Amniotic epithelial cell (primary cell): ENCODE measurements around the gene METTL14.

ENCODE experiments used
- DNase-seq: peaks from one replicate; pipeline ENCODE4 v3.0.0-alpha.2; 2010; ENCODE audit warnings: low read depth

The METTL14 gene

GRCh38 chr4:118734491-118735205 is 49.5 kb downstream of the METTL14 start:
- DNase-seq = peak; percentile 87

DNA sequence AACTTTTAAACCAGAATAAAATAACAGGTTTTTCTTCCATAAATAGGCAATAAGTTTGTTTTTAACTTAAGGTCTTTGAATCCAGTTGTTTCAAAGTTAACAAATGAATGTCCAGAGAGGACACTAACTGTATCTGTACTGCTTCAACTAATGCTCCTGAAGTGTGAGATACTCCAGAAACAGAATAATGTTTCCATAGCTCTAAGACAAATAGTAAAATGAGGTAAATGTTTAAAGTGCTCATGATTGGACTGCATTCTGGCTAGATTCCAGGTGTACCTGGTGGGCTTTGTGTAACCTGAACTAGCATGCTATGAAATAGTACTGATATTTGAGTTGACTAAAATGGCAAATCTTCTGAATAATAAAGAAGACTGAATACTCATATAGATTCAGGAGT is 51.7 kb downstream of the METTL14 start:
- DNase-seq = no peak

DNA sequence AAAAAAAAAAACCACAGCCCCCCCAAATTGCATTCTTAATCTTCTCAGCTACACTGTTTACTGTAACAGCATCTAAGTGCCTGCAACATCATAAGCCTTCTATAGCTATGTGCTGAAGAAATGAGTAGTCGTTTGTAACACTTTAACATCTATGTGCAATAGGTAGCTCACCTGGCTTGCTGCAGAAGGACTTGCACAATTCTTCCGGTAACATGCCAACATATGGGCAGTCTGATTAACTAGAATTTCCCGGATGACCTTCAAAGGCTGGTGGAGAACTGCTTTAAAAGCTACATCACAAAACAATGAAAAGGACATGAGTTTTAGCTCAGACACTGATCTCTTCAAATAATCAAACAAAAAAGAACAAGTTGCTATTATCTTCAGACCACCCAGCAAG is 52.9 kb downstream of the METTL14 start:
- no peak for DNase-seq

DNA sequence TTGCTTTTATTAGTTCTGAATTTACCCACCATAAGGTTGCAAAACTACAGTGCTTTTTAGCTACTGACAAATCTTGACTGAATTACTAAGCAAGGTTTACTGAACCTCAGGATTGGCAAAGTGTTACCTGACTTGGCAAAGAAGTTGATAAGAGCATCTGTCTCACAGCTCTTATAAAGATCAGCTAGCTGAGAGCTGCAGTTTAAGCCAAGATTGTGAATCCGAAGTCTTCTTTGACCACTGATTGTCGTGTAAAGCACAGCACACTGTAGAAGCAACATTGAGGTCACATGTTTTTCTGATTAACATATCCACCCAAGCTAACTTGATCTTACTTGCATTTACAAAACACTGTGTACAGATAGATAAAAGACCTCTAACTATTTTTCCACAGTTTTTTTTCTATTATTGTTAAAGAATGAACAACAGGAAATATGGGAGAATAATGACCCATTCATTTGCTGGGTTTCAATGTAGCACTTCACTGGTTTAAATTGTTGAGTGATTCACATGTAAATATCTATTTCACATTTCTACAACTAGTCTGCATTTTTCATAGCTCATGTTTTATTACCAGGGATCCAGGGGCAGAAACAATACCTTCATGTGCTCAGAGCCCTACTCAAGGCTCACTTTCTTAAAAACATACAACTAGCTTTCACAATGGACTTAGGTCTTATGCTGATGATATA is 54.0 kb downstream of the METTL14 start:
- DNase-seq = no peak

DNA sequence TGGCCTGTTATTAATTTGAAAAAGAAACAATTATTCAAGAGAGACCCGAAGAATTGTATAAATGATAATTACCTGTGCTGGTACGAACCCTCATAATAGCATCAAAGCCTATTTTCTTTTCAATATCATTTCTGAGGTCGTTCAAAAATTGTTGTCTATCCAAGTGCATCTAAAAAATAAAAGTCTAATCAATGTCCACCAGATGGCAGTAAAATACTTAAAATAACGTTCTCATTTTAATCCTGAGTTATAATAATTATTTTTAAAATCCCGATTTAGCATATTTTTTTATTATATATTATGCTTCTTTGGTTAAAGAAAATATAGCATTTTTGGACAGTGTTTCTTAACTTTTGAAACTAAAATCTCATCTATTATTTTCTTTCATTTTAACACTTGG is 55.7 kb downstream of the METTL14 start:
- DNase-seq = no peak

- DNase-seq = peak; percentile 54
Observed at GRCh38 chr4:118741301-118741855, 56.2 kb downstream of the METTL14 start.

GRCh38 chr4:118742050-118742449 is 56.9 kb downstream of the METTL14 start:
- DNase-seq = peak; percentile 46

DNA sequence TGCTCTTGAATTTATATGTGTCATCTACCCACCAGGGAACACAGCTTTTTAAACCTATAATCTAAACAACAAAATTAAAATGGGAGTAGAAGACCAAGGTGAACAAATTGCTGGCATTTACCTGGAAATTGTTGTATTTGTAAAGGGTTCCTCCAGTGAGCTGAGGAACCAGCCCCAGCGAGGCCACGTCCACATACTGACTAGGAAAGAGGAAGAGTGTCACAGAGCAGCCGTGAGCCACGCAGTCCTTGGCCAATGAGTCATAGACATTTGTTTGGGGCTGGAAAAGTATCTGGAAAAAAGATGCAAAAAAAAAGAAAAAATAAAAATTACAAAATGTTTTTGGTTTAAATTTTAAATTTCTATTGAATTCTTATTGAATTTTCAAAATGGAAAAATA is 58.7 kb downstream of the METTL14 start:
- DNase-seq = no peak

- peak; percentile 90 for DNase-seq
Observed at GRCh38 chr4:118745357-118745756, 60.2 kb downstream of the METTL14 start.

DNA sequence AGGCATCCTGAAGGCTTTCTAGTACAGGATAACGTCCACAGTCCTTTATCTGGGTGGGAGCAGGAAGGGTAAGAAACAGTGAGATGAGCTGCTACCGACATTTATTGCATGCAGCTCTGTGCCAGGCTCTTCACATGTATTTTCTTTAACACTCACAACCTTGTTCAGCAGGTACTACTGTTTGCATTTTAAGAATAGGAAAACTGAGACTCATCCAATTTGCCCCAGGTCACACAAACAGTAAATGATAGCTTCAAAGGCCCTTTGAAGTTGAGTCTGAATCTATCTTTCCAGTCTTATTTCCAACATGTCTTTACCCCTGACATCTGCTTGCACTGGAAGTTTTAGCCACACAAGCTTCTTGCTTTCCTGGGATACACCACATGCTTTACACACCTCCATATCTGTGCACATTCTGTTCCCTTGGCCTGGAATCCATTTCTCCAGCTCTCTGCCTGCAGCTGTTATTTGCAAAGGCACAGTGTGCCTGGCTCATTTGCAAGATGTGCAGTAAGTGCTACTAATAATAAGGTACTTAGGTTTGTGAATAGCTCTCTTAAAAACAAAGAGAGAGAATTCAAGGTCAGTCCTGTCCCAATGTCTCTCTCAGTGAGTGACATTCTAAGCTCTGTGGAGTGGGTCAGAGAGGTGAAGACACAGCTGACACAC is 61.2 kb downstream of the METTL14 start:
- no peak for DNase-seq

GRCh38 chr4:118749347-118749988 is 64.3 kb downstream of the METTL14 start:
- no peak for DNase-seq

DNA sequence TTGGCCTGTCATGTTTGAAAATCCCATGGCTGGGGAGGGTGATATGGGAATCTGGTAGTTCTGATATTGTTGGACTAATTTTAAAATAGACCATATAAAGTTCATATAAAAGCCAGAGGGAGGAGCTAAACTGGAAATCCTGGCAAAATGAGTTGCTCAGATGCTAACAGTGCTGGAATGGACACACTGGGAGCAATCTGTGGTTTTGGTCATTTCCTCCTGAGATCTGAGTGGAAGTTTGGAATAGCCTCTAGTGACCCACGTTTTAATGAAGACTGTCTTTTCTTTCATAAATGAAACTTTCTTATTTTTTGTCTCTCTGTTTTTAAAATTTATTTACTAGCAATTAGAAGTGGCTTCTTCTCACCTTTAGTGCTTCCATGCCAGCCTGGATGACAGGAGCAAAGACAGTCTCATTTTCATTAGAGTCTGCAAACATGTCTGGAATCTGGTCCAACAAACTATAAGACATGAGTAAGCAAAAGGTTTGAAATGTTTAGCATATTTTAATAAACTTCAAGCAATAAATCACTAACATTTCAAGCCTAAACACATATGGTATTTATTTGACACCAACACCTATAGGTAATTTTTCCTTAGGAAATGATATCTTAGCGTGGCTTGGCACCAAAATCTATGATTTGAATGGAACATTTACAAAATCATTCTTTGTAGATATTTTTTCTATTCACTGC is 66.6 kb downstream of the METTL14 start:
- DNase-seq = peak; percentile 60

- DNase-seq = peak; percentile 54
Observed at GRCh38 chr4:118752551-118752950, 67.4 kb downstream of the METTL14 start.

- no peak for DNase-seq
Observed at GRCh38 chr4:118753096-118753495, 67.9 kb downstream of the METTL14 start.

- DNase-seq = no peak
Observed at GRCh38 chr4:118753685-118754084, 68.5 kb downstream of the METTL14 start.

GRCh38 chr4:118754890-118755289 is 69.7 kb downstream of the METTL14 start:
- DNase-seq = no peak

DNA sequence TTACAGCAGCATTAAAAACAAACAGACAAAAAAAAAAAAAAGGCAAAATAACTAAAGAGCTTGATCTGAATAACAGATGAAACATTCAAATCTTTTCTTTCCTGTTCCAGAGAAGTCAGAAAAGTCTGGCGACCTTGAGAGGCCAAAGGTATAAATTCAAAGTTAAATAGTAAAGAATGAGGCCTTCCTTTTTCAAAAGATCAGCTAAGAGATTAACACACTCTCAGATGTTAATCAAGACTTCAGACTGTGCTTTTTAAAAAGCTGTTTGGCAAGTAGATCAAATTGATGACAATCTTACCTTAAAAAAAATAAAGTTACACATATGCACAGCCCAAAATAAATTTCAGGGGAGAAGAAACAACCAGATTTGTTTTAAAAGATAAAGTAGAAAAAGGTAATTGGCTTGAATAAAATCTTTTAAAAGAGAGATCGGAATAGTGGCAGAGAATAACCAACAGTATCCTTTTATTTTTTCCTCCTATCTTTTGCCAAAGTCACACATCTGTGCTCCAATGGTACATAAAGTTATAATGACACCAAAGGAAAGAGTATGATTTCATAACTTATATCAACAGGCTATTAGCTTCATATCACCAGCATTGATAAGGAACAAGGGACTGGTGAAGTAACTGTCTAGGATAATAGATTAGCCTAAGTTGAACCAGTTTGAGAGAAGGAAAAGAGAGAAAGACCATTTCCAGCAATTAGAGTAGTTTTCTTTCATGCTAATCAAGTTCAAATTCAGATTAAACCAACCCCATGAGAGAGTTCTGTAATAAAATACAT is 70.4 kb downstream of the METTL14 start:
- DNase-seq = no peak

GRCh38 chr4:118756429-118756828 is 71.2 kb downstream of the METTL14 start:
- no peak for DNase-seq

- DNase-seq = no peak
Observed at GRCh38 chr4:118756958-118757357, 71.8 kb downstream of the METTL14 start.

DNA sequence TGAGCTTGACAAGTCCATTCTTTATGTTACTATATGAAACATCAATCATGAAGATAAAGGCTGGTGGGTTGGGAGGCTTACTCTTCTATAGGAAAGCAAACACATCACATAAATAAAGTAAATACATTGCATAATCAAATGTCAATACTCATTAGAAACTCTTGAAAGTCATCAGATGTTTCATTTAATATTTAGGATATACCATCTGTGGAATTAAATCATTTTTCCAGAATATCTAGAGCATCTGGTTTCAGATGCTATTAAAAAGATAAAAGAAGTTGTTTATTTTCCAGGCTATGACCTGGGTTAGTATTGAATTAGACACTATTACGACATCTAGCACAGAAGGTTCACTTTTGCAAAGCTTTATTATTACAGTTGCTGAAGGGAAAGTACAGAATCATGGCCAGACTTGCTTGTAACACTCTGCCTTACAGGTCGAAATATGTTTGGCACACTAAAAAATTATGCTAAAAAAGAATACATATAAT is 72.6 kb downstream of the METTL14 start:
- peak; percentile 93 for DNase-seq

DNA sequence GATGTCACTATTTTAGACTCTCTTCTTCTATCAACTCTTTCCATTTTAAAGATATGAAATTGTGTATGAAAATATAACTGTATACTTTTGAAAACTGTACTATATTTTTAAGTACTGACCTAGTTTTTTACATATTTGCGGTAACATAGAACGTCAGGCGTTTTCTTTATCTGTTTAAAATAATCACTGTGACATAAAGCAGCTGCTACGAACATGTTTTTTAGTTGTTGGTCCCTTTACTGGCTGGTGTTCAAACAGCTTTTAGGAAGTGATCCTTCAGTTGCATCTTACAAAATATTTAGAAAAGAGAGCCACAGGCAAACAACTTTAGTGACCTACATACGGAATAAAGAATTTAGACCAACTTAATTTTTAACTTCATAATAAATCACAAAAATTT is 73.1 kb downstream of the METTL14 start:
- DNase-seq = peak; percentile 91
